HL-60/S4 treated with phorbol 12-myristate 13-acetate at 8.2 ng/mL for 4 days and 3 days (cell line): ENCODE results near the gene SLC4A2.

ENCODE experiments used
- in situ Hi-C: fragments of 300-500 bp; cut with MboI; formaldehyde crosslinking; loops from 2 replicates; pipeline ENCODE4 v1.15.0; 2022; ENCODE audit warnings: low sequenced_read_pairs

Gene SLC4A2

GRCh38 chr7:151045262-151045661 lies 14.1 kb upstream of the SLC4A2 start:
- in situ Hi-C loops: no loop called here

- in situ Hi-C loops: no loop called here
Observed at GRCh38 chr7:151045967-151046366, 13.4 kb upstream of the SLC4A2 start.

DNA sequence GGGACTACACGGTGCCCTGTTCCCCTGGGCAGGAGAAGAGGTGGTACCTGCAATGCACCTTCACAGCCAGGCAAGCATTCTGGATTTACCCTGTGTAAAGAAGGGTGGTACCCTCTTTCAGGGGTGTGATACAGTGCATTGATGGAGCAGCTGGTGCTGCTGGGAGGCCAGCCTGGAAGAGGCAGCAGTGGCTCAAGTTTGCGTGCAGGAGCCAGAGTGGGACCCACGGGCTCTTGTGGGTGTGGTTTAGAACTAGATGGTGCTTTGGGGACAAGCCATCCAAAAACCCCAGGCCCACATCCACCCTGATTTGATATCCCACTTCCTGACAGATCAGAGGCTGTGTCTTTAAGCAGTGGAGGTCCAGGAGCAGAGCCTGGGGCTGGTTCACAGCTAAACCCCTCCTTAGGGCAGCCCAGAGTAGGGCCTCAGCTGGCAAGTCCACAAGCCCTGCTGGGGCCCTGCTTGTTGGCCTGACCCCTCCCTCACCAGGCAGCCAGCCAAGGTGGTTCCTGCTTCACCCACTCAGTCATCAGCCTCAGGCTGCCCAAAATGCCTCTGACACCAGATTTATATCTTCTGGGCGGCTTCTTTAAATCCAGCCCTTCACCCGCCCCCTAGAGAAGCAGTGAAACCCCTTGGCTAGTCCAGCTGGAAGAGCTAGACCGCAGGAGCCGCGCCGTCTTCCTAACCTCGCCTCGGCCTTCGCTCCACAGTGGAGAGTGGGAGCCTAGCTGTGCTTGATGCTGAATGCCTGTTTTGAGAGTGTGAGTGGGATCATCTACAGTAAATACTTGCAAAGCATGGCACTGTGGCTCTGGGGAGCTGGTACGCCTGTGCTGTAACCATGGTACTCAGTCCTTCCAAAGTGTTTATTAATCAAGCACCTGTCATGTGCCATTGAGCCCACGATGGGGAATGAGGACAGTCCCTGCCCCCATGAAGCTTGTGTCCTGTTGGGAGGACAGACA lies 12.5 kb upstream of the SLC4A2 start:
- in situ Hi-C loops: no loop called here

DNA sequence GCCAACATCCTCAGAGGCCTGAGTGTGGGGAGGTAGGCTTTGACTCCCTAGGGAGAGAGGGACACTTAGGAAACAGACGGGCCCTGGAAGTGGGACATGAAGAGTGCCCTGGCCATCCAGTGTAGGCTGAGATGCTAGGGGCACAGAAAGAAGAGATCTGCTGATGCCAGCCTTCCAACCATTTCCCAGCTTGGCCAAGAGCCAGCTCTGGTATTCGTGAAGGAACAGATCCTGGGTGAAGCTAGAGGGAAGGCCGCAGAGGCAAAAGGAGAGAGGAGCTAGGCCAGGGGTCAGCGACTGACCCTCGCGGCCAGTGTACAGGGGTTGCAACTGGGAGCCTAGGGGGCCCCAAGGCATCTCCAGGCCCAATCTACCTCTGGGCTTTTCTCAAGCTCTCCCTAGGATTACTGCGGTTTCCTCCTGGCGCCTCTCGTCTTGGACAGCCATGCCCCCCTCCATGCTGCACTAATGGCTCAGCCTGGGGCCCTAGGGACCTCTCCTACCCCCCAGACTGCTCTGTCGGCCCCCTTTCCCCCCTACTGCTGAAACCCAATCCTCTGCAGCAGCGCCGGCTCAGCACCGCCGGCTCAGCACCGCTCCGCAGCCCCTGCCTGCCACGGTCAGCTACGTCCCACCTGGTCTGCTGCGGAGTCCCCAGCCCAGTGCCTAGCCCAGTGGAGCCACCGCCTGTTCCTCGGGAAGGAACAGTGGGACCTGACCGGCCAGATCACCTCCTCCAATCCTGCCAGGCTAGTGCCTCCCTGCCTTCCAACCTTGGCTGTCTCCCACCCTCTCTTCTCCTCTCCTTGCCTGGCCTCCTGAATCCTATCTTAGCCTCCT lies 11.2 kb upstream of the SLC4A2 start, which contains the start of gene ASIC3:
Gene ASIC3 (plus strand): TSS at position 556 of the 840 bp plus-strand sequence. CDS start 355 bp downstream, outside the sequence.
- in situ Hi-C loops: no loop called here

DNA sequence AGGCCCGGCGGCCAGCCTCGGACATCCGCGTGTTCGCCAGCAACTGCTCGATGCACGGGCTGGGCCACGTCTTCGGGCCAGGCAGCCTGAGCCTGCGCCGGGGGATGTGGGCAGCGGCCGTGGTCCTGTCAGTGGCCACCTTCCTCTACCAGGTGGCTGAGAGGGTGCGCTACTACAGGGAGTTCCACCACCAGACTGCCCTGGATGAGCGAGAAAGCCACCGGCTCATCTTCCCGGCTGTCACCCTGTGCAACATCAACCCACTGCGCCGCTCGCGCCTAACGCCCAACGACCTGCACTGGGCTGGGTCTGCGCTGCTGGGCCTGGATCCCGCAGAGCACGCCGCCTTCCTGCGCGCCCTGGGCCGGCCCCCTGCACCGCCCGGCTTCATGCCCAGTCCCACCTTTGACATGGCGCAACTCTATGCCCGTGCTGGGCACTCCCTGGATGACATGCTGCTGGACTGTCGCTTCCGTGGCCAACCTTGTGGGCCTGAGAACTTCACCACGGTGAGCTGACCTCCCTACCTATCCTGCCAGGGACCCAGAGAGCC lies 10.4 kb upstream of the SLC4A2 start:
- in situ Hi-C loops: no loop called here

- in situ Hi-C loops: no loop called here
Observed at GRCh38 chr7:151051108-151051507, 8.3 kb upstream of the SLC4A2 start.

DNA sequence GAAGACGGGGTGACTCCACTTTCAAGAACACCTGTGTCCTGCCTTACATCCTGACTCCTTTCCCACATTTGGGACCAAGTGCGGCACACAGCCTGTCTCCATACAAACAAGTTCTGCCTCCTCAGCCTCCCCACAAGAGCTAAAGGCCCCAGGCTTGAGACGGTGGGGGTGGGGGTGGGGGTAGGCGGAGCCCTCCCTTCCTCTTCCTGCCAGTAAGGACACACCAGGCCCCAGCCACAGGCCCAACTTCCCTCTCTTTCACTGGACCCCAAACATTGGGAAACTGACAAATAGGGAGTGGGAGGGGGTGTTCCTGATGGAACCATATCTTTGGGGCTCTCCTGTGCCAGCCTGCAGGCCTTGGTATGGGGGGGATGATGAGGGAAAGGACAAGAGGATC lies 6.3 kb upstream of the SLC4A2 start:
- in situ Hi-C loops: no loop called here

- in situ Hi-C loops: no loop called here
Observed at GRCh38 chr7:151053751-151054150, 5.6 kb upstream of the SLC4A2 start.

DNA sequence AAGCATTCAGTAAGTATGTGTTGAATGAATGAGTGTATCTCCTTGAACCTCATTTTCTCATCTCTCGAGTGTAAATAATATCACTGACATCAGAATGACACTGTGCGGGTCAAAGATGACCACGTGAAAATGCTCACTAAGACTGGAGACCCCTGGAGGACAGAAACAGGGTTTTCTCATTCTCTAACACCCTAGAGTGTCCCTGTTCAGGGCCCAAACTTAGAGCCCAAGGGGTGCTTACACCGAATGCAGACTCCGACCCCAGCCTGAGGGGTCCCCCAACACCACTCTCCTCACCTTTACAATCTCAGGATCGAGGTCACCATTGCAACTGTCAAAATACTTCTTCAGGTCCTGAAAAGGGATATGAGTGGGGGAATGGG lies 3.1 kb upstream of the SLC4A2 start:
- in situ Hi-C loops: no loop called here

GRCh38 chr7:151056666-151057505 lies 2.5 kb upstream of the SLC4A2 start:
- in situ Hi-C loops: no loop called here

- in situ Hi-C loops: no loop called here
Observed at GRCh38 chr7:151057506-151057988, 1.8 kb upstream of the SLC4A2 start, which contains the start of gene CDK5. Gene CDK5 (minus strand): TSS chr7:151057897. CDS start chr7:151057848, 49 bp downstream.

DNA sequence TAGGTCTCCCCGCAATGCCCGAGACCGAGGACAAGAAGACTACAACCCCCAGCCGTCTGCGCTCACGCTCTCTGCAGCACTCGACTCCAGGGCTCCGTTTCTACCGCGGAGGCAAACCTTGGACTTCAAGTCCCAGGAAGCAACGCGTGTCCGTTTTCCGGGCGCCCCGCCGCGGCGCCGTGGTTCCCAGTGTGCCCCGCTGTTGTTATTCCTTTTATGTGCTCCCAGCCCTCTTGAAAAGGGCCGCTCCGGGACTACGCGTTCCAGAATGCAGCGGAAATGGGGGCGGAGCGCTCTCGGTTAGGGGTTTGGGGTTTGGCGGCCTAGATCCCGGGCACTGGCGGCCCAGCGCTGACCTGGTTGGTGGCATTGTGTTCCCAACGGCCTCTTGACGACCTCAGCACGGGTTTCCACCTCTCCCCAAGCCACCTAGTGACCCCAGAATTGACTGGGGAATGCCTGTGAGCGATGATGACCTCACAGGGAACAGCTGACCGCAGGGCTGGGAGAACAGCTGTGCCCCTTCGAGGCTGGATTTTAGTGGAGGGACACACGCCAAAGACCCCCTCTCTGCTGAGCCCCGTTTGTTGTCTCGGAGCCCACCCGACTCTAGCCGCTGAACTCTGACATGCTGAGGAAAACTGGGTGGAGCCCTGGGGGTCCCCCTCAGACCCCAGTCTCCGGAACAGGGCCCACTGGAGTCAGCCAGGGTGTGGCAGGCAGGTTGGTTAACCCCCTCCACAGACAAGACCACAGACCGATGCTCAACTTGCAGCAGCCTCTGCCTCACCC lies 1.2 kb upstream of the SLC4A2 start:
- in situ Hi-C loops: no loop called here

DNA sequence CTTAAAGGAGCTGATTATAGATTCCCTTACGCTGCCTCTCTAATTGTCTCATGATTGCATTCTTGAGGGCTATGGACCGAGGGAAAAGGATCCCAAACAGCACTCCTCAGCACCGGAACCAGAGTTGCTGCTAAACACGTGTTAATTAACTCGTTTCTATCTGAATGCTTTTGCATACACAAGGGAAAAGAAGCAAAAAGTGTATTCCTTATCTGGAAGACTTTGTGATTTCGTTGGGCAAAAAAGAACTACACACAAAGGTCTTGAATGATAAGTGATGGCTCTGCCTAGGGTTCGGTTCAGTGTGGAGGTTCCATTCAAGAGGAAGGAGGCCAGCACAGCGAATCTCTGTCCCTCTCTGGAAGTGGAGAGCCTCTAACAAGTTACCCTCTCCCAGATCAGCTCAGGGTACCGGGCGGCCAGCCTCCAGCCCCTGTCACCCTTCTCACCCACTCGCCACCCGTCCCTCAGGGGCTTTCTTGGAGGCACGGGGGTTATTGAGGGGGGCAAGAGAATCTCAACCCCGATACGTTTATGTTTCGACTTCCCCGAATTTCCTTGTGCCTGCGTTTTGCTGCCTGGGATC lies 515 bp upstream of the SLC4A2 start:
- in situ Hi-C loops: no loop called here

DNA sequence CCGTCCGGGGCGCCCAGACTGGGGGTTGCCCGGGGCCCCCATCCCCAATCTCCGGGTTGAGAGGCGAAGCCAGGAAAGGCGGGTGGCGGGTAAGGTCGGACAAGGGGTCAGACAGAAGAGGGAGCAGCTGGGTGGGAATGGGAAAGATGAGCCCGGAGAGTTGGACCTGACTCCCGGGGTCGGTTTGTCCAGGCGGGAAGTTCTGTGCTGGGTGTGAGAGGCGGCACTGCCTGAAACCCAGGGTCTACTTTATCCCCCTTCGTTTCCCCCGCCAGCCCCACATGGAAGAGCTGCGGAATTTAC lies 675 bp downstream of the SLC4A2 start:
- in situ Hi-C loops: no loop called here

- in situ Hi-C loops: no loop called here
Observed at GRCh38 chr7:151060416-151061212, 1.2 kb downstream of the SLC4A2 start.

DNA sequence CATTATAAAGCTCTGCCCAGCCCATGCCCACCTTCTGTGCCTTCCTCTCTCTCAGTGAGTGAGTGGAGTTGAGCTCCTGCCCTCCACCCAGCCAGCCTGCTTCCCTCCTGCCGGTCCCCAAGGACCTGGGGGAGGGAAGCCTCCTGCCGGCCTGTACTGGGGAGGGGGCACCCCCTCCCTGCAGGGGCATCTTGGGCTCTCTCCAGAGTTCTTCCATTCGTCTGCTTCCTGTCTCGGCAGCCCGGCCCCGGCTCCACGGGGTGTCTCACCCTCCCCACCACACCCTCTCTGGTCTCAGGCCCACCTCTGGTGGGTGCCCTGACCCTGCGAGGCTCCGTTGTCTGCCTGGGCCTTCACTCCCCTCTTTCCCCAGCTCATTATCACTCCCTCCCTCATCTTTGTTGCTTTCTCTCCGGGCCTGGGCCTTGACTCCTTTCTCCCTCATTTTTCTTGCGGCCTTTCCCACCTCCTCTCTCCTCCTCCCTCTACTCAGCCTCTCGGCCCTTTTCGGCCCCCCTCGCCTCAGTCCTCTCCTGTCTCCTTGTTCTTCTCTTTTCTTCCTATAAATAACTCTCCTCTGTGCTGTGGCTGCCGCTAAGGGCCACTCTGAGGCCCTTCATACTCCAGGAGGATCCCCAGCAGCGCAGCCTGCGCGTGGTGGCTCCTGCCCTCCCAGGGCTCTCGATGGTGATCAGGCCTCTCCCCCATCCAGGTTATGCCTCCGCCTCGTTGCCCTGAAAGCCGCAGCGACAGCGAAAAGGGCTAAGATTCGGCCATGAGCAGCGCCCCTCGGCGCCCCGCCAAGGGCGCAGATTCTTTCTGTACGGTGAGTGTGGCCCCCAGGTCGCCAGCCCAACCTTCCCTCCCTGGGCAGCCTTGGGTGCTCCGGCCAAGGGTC lies 2.1 kb downstream of the SLC4A2 start:
- in situ Hi-C loops: no loop called here

- in situ Hi-C loops: no loop called here
Observed at GRCh38 chr7:151062111-151062398, 2.7 kb downstream of the SLC4A2 start.
